HepG2 (cell line): ENCODE results near the gene ATP11A. TPM values are rescaled to one million over a fixed set of nuclear protein-coding genes. Genes with fewer than 3 reads are reported as not detected.

Source experiments
- ATAC-seq: fragments of 200-7000 bp; cut with Tn5 transposase; 3 replicates; pipeline ENCODE4 v1.9.1; 2020; ENCODE audit warnings: mild to moderate bottlenecking, moderate library complexity
- BruUV-seq: library from RNA; stranded (reverse); fragments of 400-500 nt; replicated peaks from 2 replicates; lab custom pipeline; 2021; lab: Mats Ljungman, UMichigan
- CTCF ChIA-PET: fragments of 300-600 bp; formaldehyde crosslinking; extraction: SDS; loops from one replicate; lab custom pipeline; 2021; ENCODE audit warnings: low total read pairs, inconsistent platforms, low intra/inter-chr PET ratio; lab: Yijun Ruan, JAX
- POLR2A ChIA-PET: fragments of 350-600 bp; sonication (Branson Sonifier 250); formaldehyde crosslinking; loops from one replicate; lab custom pipeline; 2020; ENCODE audit warnings: antibody characterized with exemption, inconsistent platforms; lab: Yijun Ruan, JAX
- DNase-seq: peaks from one replicate; pipeline ENCODE4 v3.0.0-alpha.2; 2015; ENCODE audit warnings: low spot score
- FAIRE-seq: peaks from 3 replicates; lab custom pipeline; 2011; peaks lifted over from hg19 to GRCh38; lab: Jason Lieb, UNC
- H2AFZ ChIP-seq: one replicate; pipeline ENCODE4 v1.6.1; 2011; ENCODE audit warnings: low read length, inconsistent platforms
- H3K27ac ChIP-seq: fragments of 300-600 bp; 3 replicates; pipeline ENCODE4 v1.8.0; 2011; ENCODE audit warnings: mixed run types, mild to moderate bottlenecking, mixed read lengths, low read length, inconsistent platforms; ENCODE audit not compliant: insufficient read depth; ENCODE audit errors: extremely low read length
- H3K27me3 ChIP-seq, 2 experiments: fragments of 200-600 bp in 1 of 2; 2 replicates in 1 of 2; 3 replicates in 1 of 2; pipeline versions ENCODE4 v1.6.0 to v1.8.0; 2011; ENCODE audit warnings: low read length in 2 of 2, mild to moderate bottlenecking in 2 of 2, moderate library complexity in 2 of 2, inconsistent platforms in 1 of 2; ENCODE audit not compliant: insufficient read depth in 2 of 2, control insufficient read depth in 1 of 2
- H3K36me3 ChIP-seq, 2 experiments: fragments of 200-600 bp in 1 of 2; replicated peaks in 1 of 2; 2 replicates in 1 of 2; 3 replicates in 1 of 2; pipeline versions ENCODE4 v1.5.1 to v1.8.0; 2011; ENCODE audit warnings: low read length in 2 of 2, inconsistent platforms in 1 of 2; ENCODE audit not compliant: insufficient read depth in 2 of 2, control insufficient read depth in 1 of 2
- H3K4me1 ChIP-seq: 2 replicates; pipeline ENCODE4 v1.5.1; 2012; ENCODE audit warnings: low read length, inconsistent platforms; ENCODE audit not compliant: insufficient read depth
- H3K4me2 ChIP-seq: 2 replicates; pipeline ENCODE4 v1.6.0; 2011; ENCODE audit warnings: low read depth, low read length, inconsistent platforms
- H3K4me3 ChIP-seq, 3 experiments: fragments of 200-600 bp in 1 of 3; sonication (generic), shearing (Covaris generic) in 1 of 3; replicated peaks in 1 of 3; 2 replicates each; pipeline ENCODE4 v1.5.1; 2011 to 2016; ENCODE audit warnings: low read length in 3 of 3, inconsistent platforms in 2 of 3, low read depth in 2 of 3, mild to moderate bottlenecking in 2 of 3, control low read depth in 1 of 3, mixed read lengths in 1 of 3; ENCODE audit not compliant: insufficient read depth in 1 of 3
- H3K79me2 ChIP-seq: one replicate; pipeline ENCODE4 v1.6.1; 2011; ENCODE audit warnings: low read length, inconsistent platforms; ENCODE audit not compliant: insufficient read depth
- H3K9ac ChIP-seq: 2 replicates; pipeline ENCODE4 v1.6.0; 2011; ENCODE audit warnings: mild to moderate bottlenecking, low read depth, low read length, inconsistent platforms; ENCODE audit not compliant: insufficient read depth
- H3K9me3 ChIP-seq: 2 replicates; pipeline ENCODE4 v1.5.1; 2012; ENCODE audit warnings: mild to moderate bottlenecking, low read length
- H4K20me1 ChIP-seq: 2 replicates; pipeline ENCODE4 v1.6.0; 2011; ENCODE audit warnings: inconsistent platforms, mild to moderate bottlenecking, low read length, moderate library complexity; ENCODE audit not compliant: insufficient read depth
- BATF2 ChIP-seq: sonication (generic); formaldehyde crosslinking; IDR thresholded peaks from 2 replicates; pipeline ENCODE4 v1.8.0; 2022; ENCODE audit warnings: mild to moderate bottlenecking, missing genetic modification reagents, moderate library complexity
- CSRNP2 ChIP-seq: sonication (generic); formaldehyde crosslinking; conservative IDR thresholded peaks from 2 replicates; pipeline ENCODE4 v1.8.0; 2022; ENCODE audit warnings: low read depth, missing genetic modification reagents
- DR1 ChIP-seq: sonication (generic); formaldehyde crosslinking; IDR thresholded peaks from 2 replicates; pipeline ENCODE4 v1.8.0; 2021; ENCODE audit warnings: mild to moderate bottlenecking, missing genetic modification reagents, inconsistent platforms
- ETS1 ChIP-seq: sonication (generic); formaldehyde crosslinking; IDR thresholded peaks from 2 replicates; pipeline ENCODE4 v1.4.0; 2020; ENCODE audit warnings: missing genetic modification reagents
- IKZF4 ChIP-seq: sonication (generic); formaldehyde crosslinking; IDR thresholded peaks from 2 replicates; pipeline ENCODE4 v1.5.1; 2020; ENCODE audit warnings: borderline replicate concordance, mild to moderate bottlenecking, low read depth, missing genetic modification reagents; ENCODE audit errors: not compliant biosample characterization
- NCOA1 ChIP-seq: sonication (generic); formaldehyde crosslinking; IDR thresholded peaks from 2 replicates; pipeline ENCODE4 v1.9.0; 2021; ENCODE audit warnings: missing genetic modification reagents
- PHB2 ChIP-seq: fragments of 450-650 bp; IDR thresholded peaks from 2 replicates; pipeline ENCODE4 v1.6.1; 2018; ENCODE audit not compliant: partially characterized antibody
- RELA ChIP-seq: sonication (generic); formaldehyde crosslinking; IDR thresholded peaks from 2 replicates; pipeline ENCODE4 v1.4.0; 2020; ENCODE audit warnings: missing genetic modification reagents
- SAFB2 ChIP-seq: sonication (generic); formaldehyde crosslinking; IDR thresholded peaks from 2 replicates; pipeline ENCODE4 v1.5.1; 2020; ENCODE audit warnings: missing genetic modification reagents, low read depth, mild to moderate bottlenecking, borderline replicate concordance
- SMYD3 ChIP-seq: sonication (generic); formaldehyde crosslinking; IDR thresholded peaks from 2 replicates; pipeline ENCODE4 v1.8.1; 2023; ENCODE audit warnings: mild to moderate bottlenecking, missing genetic modification reagents
- XBP1 ChIP-seq: sonication (generic); formaldehyde crosslinking; IDR thresholded peaks from 2 replicates; pipeline ENCODE4 v1.5.0; 2020; ENCODE audit warnings: missing genetic modification reagents
- ZBTB43 ChIP-seq: sonication (generic); formaldehyde crosslinking; conservative IDR thresholded peaks from 2 replicates; pipeline ENCODE4 v1.4.0; 2020; ENCODE audit warnings: missing genetic modification reagents
- ZNF383 ChIP-seq: sonication (generic); formaldehyde crosslinking; IDR thresholded peaks from 2 replicates; pipeline ENCODE4 v1.4.0; 2020; ENCODE audit warnings: missing genetic modification reagents, mild to moderate bottlenecking, borderline replicate concordance
- ZNF513 ChIP-seq: sonication (generic); formaldehyde crosslinking; conservative IDR thresholded peaks from 2 replicates; pipeline ENCODE4 v1.5.0; 2020; ENCODE audit warnings: missing genetic modification reagents
- ZNF737 ChIP-seq: sonication (generic); formaldehyde crosslinking; IDR thresholded peaks from 2 replicates; pipeline ENCODE4 v1.5.0; 2020; ENCODE audit warnings: missing genetic modification reagents, mild to moderate bottlenecking, borderline replicate concordance
- ZNF850 ChIP-seq: sonication (generic); formaldehyde crosslinking; conservative IDR thresholded peaks from 2 replicates; pipeline ENCODE4 v1.9.0; 2021; ENCODE audit warnings: mild to moderate bottlenecking, missing genetic modification reagents
- ZSCAN20 ChIP-seq: sonication (generic); formaldehyde crosslinking; IDR thresholded peaks from 2 replicates; pipeline ENCODE4 v1.4.0; 2020; ENCODE audit warnings: missing genetic modification reagents, mild to moderate bottlenecking, borderline replicate concordance
- WGBS: methylation state at CpG from one replicate; pipeline ENCODE4 v1.1.6; 2017; ENCODE audit warnings: low lambda C conversion rate; 5-methylcytosine and 5-hydroxymethylcytosine counted together
- in situ Hi-C: cut with HindIII; loops from 2 replicates; pipeline ENCODE4 v1.10.0; 2017; ENCODE audit warnings: low pct_unique_long_range_greater_than_20kb; ENCODE audit not compliant: extremely low pct_ligation_motif_present
- intact Hi-C: fragments of 100-400 bp; cut with micrococcal nuclease; formaldehyde crosslinking; loops from one replicate; pipeline ENCODE4 v1.10.0; 2022; ENCODE audit not compliant: unreplicated experiment
- polyA plus RNA-seq, 8 experiments: library from polyadenylated mRNA; depleted of rRNA in 3 of 8; stranded (reverse) in 7 of 8; unstranded in 1 of 8; fragments of >200 nt; fragmentation: Illumina TruSeq in 4 of 8; extraction: Trizol in 4 of 8; gene quantifications; 2 replicates each; pipeline versions ENCODE4 v1.2.1 to v1.2.3, GENCODE V29; 2011 to 2016; ENCODE audit warnings: low read depth in 4 of 8, missing spikeins in 1 of 8, mixed read lengths in 1 of 8; ENCODE audit not compliant: insufficient read depth in 1 of 8
- total RNA-seq, 5 experiments: library from RNA; depleted of rRNA; stranded (reverse); fragments of >200 nt; fragmentation: Illumina TruSeq; extraction: Trizol; gene quantifications; 2 replicates each; pipeline ENCODE4 v1.2.3, GENCODE V29; 2016; ENCODE audit warnings: low read depth in 1 of 5

The ATP11A gene
- total and polyA plus RNA-seq, 2 of the 13 experiments (the other 11 are each of a cell fraction or from before 2014, with no cell fraction given): 18.4 to 20.1 TPM

GRCh38 chr13:112903606-112904195, 213.9 kb downstream of the ATP11A start:
- 96% methylated on average over 13 of the region's 19 CpGs for WGBS
- H3K36me3 ChIP-seq: peaks cover 5 to 24% of the 10 kb centered on the region in 2 experiments; a peak in 4 of 5 replicates
- no peak for DNase-seq
- H4K20me1 ChIP-seq: no peaks in the 10 kb centered on the region
- no peak overlapping the region for H3K4me2 ChIP-seq
- BruUV-seq: no TSS peak
- intact Hi-C loops (no loop called here), in situ Hi-C loops (no loop called here)
- no peak for FAIRE-seq
- no peak for ATAC-seq
- POLR2A ChIA-PET: interaction anchor here (0.7 kb wide), 1 partner anchor 10 kb away, joined by 3 read pairs; no protein-coding TSS in a partner anchor
- H3K9me3 ChIP-seq: no peaks in the 10 kb centered on the region
- CTCF ChIA-PET: no interaction called here
- H3K9ac ChIP-seq: no peak overlapping the region
- H3K79me2 ChIP-seq: peaks cover 8% of the 10 kb centered on the region
- H3K4me1 ChIP-seq: peaks cover 43% of the 10 kb centered on the region
- H3K4me3 ChIP-seq: no peak overlapping the region
- no peaks in the 10 kb centered on the region for H3K27me3 ChIP-seq
- H2AFZ ChIP-seq: no peak overlapping the region
- no peak overlapping the region for H3K27ac ChIP-seq
- TF ChIP-seq IKZF4 (CRISPR knock-in tag) (no peak), PHB2 (no peak), SMYD3 (CRISPR knock-in tag) (no peak), ZNF513 (CRISPR knock-in tag) (no peak), ZSCAN20 (no peak), XBP1 (CRISPR knock-in tag) (no peak), ETS1 (CRISPR knock-in tag) (no peak), DR1 (CRISPR knock-in tag) (no peak), ZBTB43 (CRISPR knock-in tag) (no peak), ZNF383 (no peak), CSRNP2 (no peak), ZNF737 (CRISPR knock-in tag) (no peak), RELA (CRISPR knock-in tag) (no peak), SAFB2 (no peak), BATF2 (CRISPR knock-in tag) (no peak), NCOA1 (CRISPR knock-in tag) (no peak), ZNF850 (CRISPR knock-in tag) (no peak)
